ENCODE results near the gene DAZAP2.
A peak's percentile ranks its signal among the peaks of the same experiment; 100 is the strongest.

Gene DAZAP2

GRCh38 chr12:51238510-51239334, at the start of gene DAZAP2:
DAZAP2 (plus strand) TSS chr12:51238826; CDS start chr12:51238908, 82 bp downstream.
- peak; percentile 95 for DNase-seq

GRCh38 chr12:51189790-51190355, 48.8 kb upstream of the DAZAP2 start:
- DNase-seq = no peak

- DNase-seq = no peak
Measured at GRCh38 chr12:51190820-51191219, 47.8 kb upstream of the DAZAP2 start.

- DNase-seq = no peak
Measured at GRCh38 chr12:51191516-51192283, 46.9 kb upstream of the DAZAP2 start.

- no peak for DNase-seq
Measured at GRCh38 chr12:51192284-51192671, 46.3 kb upstream of the DAZAP2 start.

GRCh38 chr12:51195841-51196240, 42.8 kb upstream of the DAZAP2 start:
- DNase-seq = no peak

- DNase-seq = no peak
Measured at GRCh38 chr12:51196547-51196946, 42.1 kb upstream of the DAZAP2 start.

GRCh38 chr12:51197736-51198567, 40.7 kb upstream of the DAZAP2 start:
- DNase-seq = no peak

- DNase-seq = no peak
Measured at GRCh38 chr12:51198568-51199365, 39.9 kb upstream of the DAZAP2 start.

GRCh38 chr12:51199366-51199945, 39.2 kb upstream of the DAZAP2 start:
- DNase-seq = no peak

- DNase-seq = no peak
Measured at GRCh38 chr12:51200156-51200555, 38.5 kb upstream of the DAZAP2 start.

- no peak for DNase-seq
Measured at GRCh38 chr12:51200806-51201205, 37.8 kb upstream of the DAZAP2 start.

- DNase-seq = no peak
Measured at GRCh38 chr12:51202718-51203117, 35.9 kb upstream of the DAZAP2 start.

GRCh38 chr12:51205350-51205749, 33.3 kb upstream of the DAZAP2 start:
- DNase-seq = no peak

GRCh38 chr12:51208016-51208660, 30.5 kb upstream of the DAZAP2 start:
- DNase-seq = no peak

- DNase-seq = no peak
Measured at GRCh38 chr12:51209259-51209658, 29.4 kb upstream of the DAZAP2 start.

GRCh38 chr12:51210690-51211395, 27.8 kb upstream of the DAZAP2 start:
- no peak for DNase-seq

- DNase-seq = no peak
Measured at GRCh38 chr12:51214895-51215294, 23.7 kb upstream of the DAZAP2 start.

GRCh38 chr12:51216642-51217041, 22.0 kb upstream of the DAZAP2 start:
- DNase-seq = no peak

All from hematopoietic multipotent progenitor cell treated with erythropoietin and hydrocortisone succinate and interleukin-3 and kit ligand, for 8 days (in vitro differentiated cells).